Muscle of leg (tissue), 11 donors: ENCODE measurements around the gene GRAMD1C. TPM values are rescaled to one million over a fixed set of nuclear protein-coding genes. Genes with fewer than 3 reads are reported as not detected.
"Not testable (repeated sequence)": the region's sequence is repeated elsewhere in the genome, so short reads cannot be mapped to it uniquely, and the experiment has no call there.

Experiments
- DNase-seq: peaks from one replicate; pipeline ENCODE4 v3.0.0; 2013
- H3K27ac ChIP-seq: one replicate; pipeline ENCODE4 v1.5.1; 2013; ENCODE audit warnings: mild to moderate bottlenecking, low read length, control low read depth
- H3K27me3 ChIP-seq: one replicate; pipeline ENCODE4 v1.6.1; 2013; ENCODE audit warnings: low read length; ENCODE audit not compliant: control insufficient read depth, insufficient read depth
- H3K36me3 ChIP-seq: one replicate; pipeline ENCODE4 v1.6.1; 2013; ENCODE audit warnings: low read length; ENCODE audit not compliant: control insufficient read depth, insufficient read depth
- H3K4me1 ChIP-seq: one replicate; pipeline ENCODE4 v1.6.1; 2013; ENCODE audit warnings: low read length; ENCODE audit not compliant: control insufficient read depth, insufficient read depth
- H3K4me3 ChIP-seq: one replicate; pipeline ENCODE4 v1.5.1; 2013; ENCODE audit warnings: low read length, control low read depth
- H3K9me3 ChIP-seq: replicated peaks from 2 replicates; pipeline ENCODE4 v1.6.1; 2013; ENCODE audit warnings: low read depth, low read length; ENCODE audit not compliant: control insufficient read depth
- WGBS: methylation state at CpG from one replicate; pipeline ENCODE4 v1.1.5; 2013; ENCODE audit warnings: missing lambda C conversion rate; ENCODE audit not compliant: insufficient coverage; 5-methylcytosine and 5-hydroxymethylcytosine counted together
- polyA plus RNA-seq, 8 donors: library from polyadenylated mRNA; unstranded; fragments of 120-200 nt; gene quantifications; one replicate each; pipeline versions ENCODE4 v1.2.1 to v1.2.3, GENCODE V29; 2013; ENCODE audit warnings: inconsistent platforms in 1 of 8, low replicate concordance in 1 of 8; ENCODE audit not compliant: insufficient read length in 8 of 8, insufficient read depth in 1 of 8
- total RNA-seq: library from RNA; stranded (reverse); fragments of 120-200 nt; gene quantifications from one replicate; pipeline ENCODE4 v1.2.4, GENCODE V29; 2013

Gene GRAMD1C
- total and polyA plus RNA-seq, 9 donors, result 1.1 to 3.1 (median 1.5) TPM

GRCh38 chr3:113828600-113828999 is 10.0 kb upstream of the GRAMD1C start:
- H3K27me3 ChIP-seq, result no peaks in the 10 kb centered on the region
- H3K4me1 ChIP-seq, result no peaks in the 10 kb centered on the region
- WGBS, result 100% methylated on average over 1 of the region's 1 CpG
- H3K36me3 ChIP-seq, result no peaks in the 10 kb centered on the region
- no peak for DNase-seq
- H3K4me3 ChIP-seq, result no peak overlapping the region
- H3K9me3 ChIP-seq, result no peaks in the 10 kb centered on the region
- H3K27ac ChIP-seq, result no peak overlapping the region

GRCh38 chr3:113829576-113830354 is 8.8 kb upstream of the GRAMD1C start:
- DNase-seq, result no peak
- 91% methylated on average over 8 of the region's 10 CpGs for WGBS
- Histone ChIP-seq H3K36me3 (no peaks in the 10 kb centered on the region), H3K27me3 (no peaks in the 10 kb centered on the region), H3K9me3 (no peaks in the 10 kb centered on the region), H3K27ac (no peak overlapping the region), H3K4me1 (no peaks in the 10 kb centered on the region), H3K4me3 (no peak overlapping the region)

- H3K4me1 ChIP-seq, result no peaks in the 10 kb centered on the region
- no peak overlapping the region for H3K27ac ChIP-seq
- no CpG with 5 or more reads among the region's 1 CpG for WGBS
- no peaks in the 10 kb centered on the region for H3K27me3 ChIP-seq
- no peaks in the 10 kb centered on the region for H3K36me3 ChIP-seq
- no peak overlapping the region for H3K4me3 ChIP-seq
- H3K9me3 ChIP-seq, result no peaks in the 10 kb centered on the region
- DNase-seq, result no peak
Measured at GRCh38 chr3:113831103-113831355, 7.6 kb upstream of the GRAMD1C start.

GRCh38 chr3:113832477-113833164 is 6.0 kb upstream of the GRAMD1C start:
- H3K36me3 ChIP-seq, result no peaks in the 10 kb centered on the region
- H3K4me1 ChIP-seq, result no peaks in the 10 kb centered on the region
- H3K4me3 ChIP-seq, result no peak overlapping the region
- DNase-seq, result no peak
- WGBS, result no CpG with 5 or more reads among the region's 5 CpGs
- H3K27me3 ChIP-seq, result no peaks in the 10 kb centered on the region
- no peaks in the 10 kb centered on the region for H3K9me3 ChIP-seq
- H3K27ac ChIP-seq, result no peak overlapping the region

- H3K27ac ChIP-seq, result no peak overlapping the region
- H3K4me1 ChIP-seq, result peaks cover 5% of the 10 kb centered on the region
- no peaks in the 10 kb centered on the region for H3K9me3 ChIP-seq
- H3K27me3 ChIP-seq, result no peaks in the 10 kb centered on the region
- H3K36me3 ChIP-seq, result no peaks in the 10 kb centered on the region
- no peak overlapping the region for H3K4me3 ChIP-seq
- no peak for DNase-seq
Measured at GRCh38 chr3:113834983-113835382, 3.6 kb upstream of the GRAMD1C start.

- DNase-seq, result no peak
- Histone ChIP-seq H3K4me1 (peaks cover 5% of the 10 kb centered on the region), H3K9me3 (no peaks in the 10 kb centered on the region), H3K27me3 (no peaks in the 10 kb centered on the region), H3K36me3 (no peaks in the 10 kb centered on the region), H3K4me3 (no peak overlapping the region), H3K27ac (no peak overlapping the region)
- WGBS, result no CpG with 5 or more reads among the region's 2 CpGs
Measured at GRCh38 chr3:113839551-113839950, 963 bp downstream of the GRAMD1C start.

GRCh38 chr3:113844622-113845222 is 6.1 kb downstream of the GRAMD1C start:
- Histone ChIP-seq H3K27ac (no peak overlapping the region), H3K9me3 (no peaks in the 10 kb centered on the region), H3K36me3 (no peaks in the 10 kb centered on the region), H3K27me3 (no peaks in the 10 kb centered on the region), H3K4me3 (no peak overlapping the region), H3K4me1 (no peaks in the 10 kb centered on the region)
- no CpG with 5 or more reads among the region's 4 CpGs for WGBS
- DNase-seq, result peak; percentile 52

GRCh38 chr3:113847247-113847646 is 8.7 kb downstream of the GRAMD1C start:
- no peak for DNase-seq
- Histone ChIP-seq H3K4me3 (no peak overlapping the region), H3K36me3 (no peaks in the 10 kb centered on the region)

GRCh38 chr3:113847664-113848461 is 9.3 kb downstream of the GRAMD1C start:
- Histone ChIP-seq H3K4me1 (no peaks in the 10 kb centered on the region), H3K9me3 (no peaks in the 10 kb centered on the region), H3K36me3 (no peaks in the 10 kb centered on the region), H3K4me3 (no peak overlapping the region), H3K27me3 (no peaks in the 10 kb centered on the region), H3K27ac (no peak overlapping the region)
- no CpG with 5 or more reads among the region's 2 CpGs for WGBS
- DNase-seq, result no peak

More at GRCh38 chr3:113847247-113847646, 8.7 kb downstream of the GRAMD1C start:
- Histone ChIP-seq H3K27ac (no peak overlapping the region), H3K9me3 (no peaks in the 10 kb centered on the region), H3K4me1 (no peaks in the 10 kb centered on the region), H3K27me3 (no peaks in the 10 kb centered on the region)

GRCh38 chr3:113849071-113849470 is 10.5 kb downstream of the GRAMD1C start:
- not testable (repeated sequence) for H3K9me3 ChIP-seq, DNase-seq, H3K27ac ChIP-seq, H3K27me3 ChIP-seq, H3K4me3 ChIP-seq, H3K4me1 ChIP-seq, H3K36me3 ChIP-seq
- WGBS, result no CpG with 5 or more reads among the region's 3 CpGs
